Peyer's patch (tissue), 4 donors: ENCODE data around the gene HOXA1. TPM values are rescaled to one million over a fixed set of nuclear protein-coding genes. Genes with fewer than 3 reads are reported as not detected.

ENCODE experiments used
- DNase-seq, 3 donors: peaks; one replicate each; pipeline ENCODE4 v3.0.0-alpha.2; 2017 to 2019
- H3K27ac ChIP-seq, 4 donors: fragments of 200-600 bp; sonication (generic); one replicate each; pipeline ENCODE4 v1.5.1; 2016 to 2019
- H3K27me3 ChIP-seq, 2 donors: fragments of 200-600 bp; sonication (generic); one replicate each; pipeline ENCODE4 v1.5.1; 2019
- H3K36me3 ChIP-seq, 3 donors: fragments of 200-600 bp; sonication (generic); one replicate each; pipeline ENCODE4 v1.5.1; 2016 to 2019
- H3K4me1 ChIP-seq, 4 donors: fragments of 200-600 bp; sonication (generic); one replicate each; pipeline ENCODE4 v1.5.1; 2016 to 2019
- H3K4me3 ChIP-seq, 4 donors: fragments of 200-600 bp; sonication (generic); 1 replicate in 3 of 4; 2 replicates in 1 of 4; pipeline ENCODE4 v1.5.1; 2016 to 2019; ENCODE audit warnings: mild to moderate bottlenecking in 1 of 4
- H3K9me3 ChIP-seq, 4 donors: fragments of 200-600 bp; sonication (generic); one replicate each; pipeline ENCODE4 v1.5.1; 2016 to 2019; ENCODE audit warnings: mild to moderate bottlenecking in 1 of 4
- POLR2A ChIP-seq, 2 donors: fragments of 450-650 bp; IDR thresholded peaks; one replicate each; pipeline ENCODE4 v1.5.1; 2017; ENCODE audit warnings: antibody characterized with exemption in 2 of 2, mild to moderate bottlenecking in 2 of 2, moderate library complexity in 2 of 2
- total RNA-seq, 4 donors: library from RNA; depleted of rRNA; stranded (reverse); fragments of >200 nt; gene quantifications; one replicate each; pipeline ENCODE4 v1.1.0, GENCODE V29; 2016
- TF ChIP-seq, protein P1 (sequence below), 6 experiments: fragments of 450-650 bp in 4 of 6; fragments of 200-600 bp in 2 of 6; sonication (generic) in 1 of 6; IDR thresholded peaks; one replicate each; pipeline ENCODE4 v1.5.1; 2017 to 2019; ENCODE audit warnings: antibody characterized with exemption in 6 of 6, mild to moderate bottlenecking in 3 of 6, moderate library complexity in 1 of 6

HOXA1 gene
- total RNA-seq, 4 donors from 2014 or later = 1.7 to 5.3 (median 1.9) TPM

DNA sequence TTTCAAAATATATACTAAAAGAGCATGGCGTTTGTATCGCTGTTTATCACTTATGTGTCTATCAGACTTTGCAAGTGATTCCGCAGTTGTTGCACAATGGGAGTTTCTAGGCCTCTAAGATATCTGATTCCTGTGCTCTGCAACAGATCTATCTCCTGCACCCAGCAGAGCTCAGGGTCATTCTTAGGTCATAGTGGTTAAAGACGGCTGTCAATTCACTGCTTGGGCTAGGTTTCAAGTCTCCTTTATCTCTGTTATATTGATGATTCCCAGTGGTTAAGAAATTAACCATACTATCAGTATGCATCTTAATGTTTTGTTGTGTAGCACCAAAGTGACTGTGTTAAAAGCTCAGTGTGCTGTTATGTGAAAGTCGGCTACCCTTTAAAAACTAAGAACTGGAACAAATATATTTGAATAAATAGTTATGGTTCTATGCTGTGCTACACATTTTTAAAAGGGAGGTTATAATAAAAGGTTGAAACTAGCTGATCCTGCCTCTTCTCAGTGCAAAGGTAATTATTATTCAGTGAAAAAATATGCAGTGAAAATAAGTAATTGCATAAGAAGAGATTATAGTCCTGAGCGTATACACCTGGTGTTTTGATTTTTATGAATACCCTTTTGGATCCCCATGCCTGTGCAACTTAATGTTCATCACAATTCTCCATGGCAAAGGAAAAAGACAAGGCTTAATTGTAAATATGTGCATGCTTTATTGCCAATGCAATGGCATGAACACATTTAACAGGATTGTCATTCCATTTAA, 24.0 kb downstream of the HOXA1 start:
- TF ChIP-seq, protein P1, sequence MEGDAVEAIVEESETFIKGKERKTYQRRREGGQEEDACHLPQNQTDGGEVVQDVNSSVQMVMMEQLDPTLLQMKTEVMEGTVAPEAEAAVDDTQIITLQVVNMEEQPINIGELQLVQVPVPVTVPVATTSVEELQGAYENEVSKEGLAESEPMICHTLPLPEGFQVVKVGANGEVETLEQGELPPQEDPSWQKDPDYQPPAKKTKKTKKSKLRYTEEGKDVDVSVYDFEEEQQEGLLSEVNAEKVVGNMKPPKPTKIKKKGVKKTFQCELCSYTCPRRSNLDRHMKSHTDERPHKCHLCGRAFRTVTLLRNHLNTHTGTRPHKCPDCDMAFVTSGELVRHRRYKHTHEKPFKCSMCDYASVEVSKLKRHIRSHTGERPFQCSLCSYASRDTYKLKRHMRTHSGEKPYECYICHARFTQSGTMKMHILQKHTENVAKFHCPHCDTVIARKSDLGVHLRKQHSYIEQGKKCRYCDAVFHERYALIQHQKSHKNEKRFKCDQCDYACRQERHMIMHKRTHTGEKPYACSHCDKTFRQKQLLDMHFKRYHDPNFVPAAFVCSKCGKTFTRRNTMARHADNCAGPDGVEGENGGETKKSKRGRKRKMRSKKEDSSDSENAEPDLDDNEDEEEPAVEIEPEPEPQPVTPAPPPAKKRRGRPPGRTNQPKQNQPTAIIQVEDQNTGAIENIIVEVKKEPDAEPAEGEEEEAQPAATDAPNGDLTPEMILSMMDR (IDR thresholded peaks at IDR 0.05) = no peak
- no peak for TF ChIP-seq POLR2A (IDR thresholded peaks at IDR 0.05)
- no peaks in the 10 kb centered on the region for H3K27me3 ChIP-seq
- no peaks in the 10 kb centered on the region for H3K9me3 ChIP-seq
- H3K36me3 ChIP-seq = no peaks in the 10 kb centered on the region
- DNase-seq = no peak
- H3K27ac ChIP-seq = no peak overlapping the region
- H3K4me3 ChIP-seq = no peak overlapping the region
- H3K4me1 ChIP-seq = no peaks in the 10 kb centered on the region

DNA sequence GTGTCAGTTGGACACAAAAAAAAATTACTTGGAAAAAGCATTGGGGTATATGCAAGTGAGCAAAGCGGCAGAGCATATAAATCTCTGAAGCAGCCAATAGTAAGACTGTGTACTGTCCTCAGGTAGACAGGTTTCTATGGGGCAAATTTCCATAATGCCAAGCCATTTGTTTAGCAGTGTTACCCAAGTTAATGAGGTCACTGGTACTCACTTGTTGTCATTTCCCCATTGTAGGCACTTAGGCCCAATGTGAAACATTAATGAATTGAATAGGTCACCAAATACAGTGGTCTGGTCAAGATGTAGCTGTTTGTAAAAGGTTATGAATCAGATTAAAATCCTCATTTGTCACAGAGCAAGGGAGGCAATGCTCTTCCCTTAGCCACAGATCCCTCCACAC, 27.5 kb downstream of the HOXA1 start:
- DNase-seq = no peak
- H3K27me3 ChIP-seq = no peaks in the 10 kb centered on the region
- H3K4me1 ChIP-seq = no peaks in the 10 kb centered on the region
- H3K27ac ChIP-seq = no peak overlapping the region
- H3K4me3 ChIP-seq = no peak overlapping the region
- H3K36me3 ChIP-seq = no peaks in the 10 kb centered on the region
- no peaks in the 10 kb centered on the region for H3K9me3 ChIP-seq
- TF ChIP-seq POLR2A (IDR thresholded peaks at IDR 0.05) = no peak

GRCh38 chr7:27066148-27066547, 29.7 kb downstream of the HOXA1 start:
- Histone ChIP-seq H3K4me1 (no peaks in the 10 kb centered on the region), H3K27ac (no peak overlapping the region), H3K4me3 (no peak overlapping the region), H3K27me3 (no peaks in the 10 kb centered on the region), H3K9me3 (no peaks in the 10 kb centered on the region), H3K36me3 (no peaks in the 10 kb centered on the region)
- TF ChIP-seq, protein P1 (IDR thresholded peaks at IDR 0.05) = no peak
- TF ChIP-seq POLR2A (IDR thresholded peaks at IDR 0.05) = no peak
- DNase-seq = no peak

DNA sequence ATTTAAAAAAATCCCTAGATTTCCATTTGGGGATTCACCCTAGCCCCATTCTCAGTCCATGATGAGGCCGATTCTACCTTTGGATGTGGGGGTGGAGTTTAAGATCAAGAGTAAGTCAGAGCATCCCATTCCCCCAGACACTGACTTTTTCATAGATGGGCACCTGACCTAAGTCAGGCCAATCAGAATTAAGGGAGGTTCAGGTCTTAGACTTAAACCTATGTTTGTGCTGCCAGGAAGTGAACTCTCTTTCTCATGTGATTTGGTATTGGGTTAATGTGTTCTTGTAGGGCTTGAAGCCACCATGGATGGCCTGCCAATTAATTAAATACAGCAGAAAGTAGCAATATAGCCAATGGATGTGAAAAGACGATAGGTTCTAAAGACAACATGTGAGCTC, 30.1 kb downstream of the HOXA1 start:
- Histone ChIP-seq H3K4me3 (no peak overlapping the region), H3K27ac (no peak overlapping the region), H3K4me1 (no peaks in the 10 kb centered on the region), H3K36me3 (no peaks in the 10 kb centered on the region), H3K9me3 (no peaks in the 10 kb centered on the region), H3K27me3 (no peaks in the 10 kb centered on the region)
- TF ChIP-seq, protein P1 (IDR thresholded peaks at IDR 0.05) = no peak
- TF ChIP-seq POLR2A (IDR thresholded peaks at IDR 0.05) = no peak
- no peak for DNase-seq

- no peak overlapping the region for H3K4me3 ChIP-seq
- H3K4me1 ChIP-seq = no peaks in the 10 kb centered on the region
- no peaks in the 10 kb centered on the region for H3K27me3 ChIP-seq
- no peaks in the 10 kb centered on the region for H3K9me3 ChIP-seq
- TF ChIP-seq, protein P1 (IDR thresholded peaks at IDR 0.05) = no peak
- TF ChIP-seq POLR2A (IDR thresholded peaks at IDR 0.05) = no peak
- no peak for DNase-seq
- H3K36me3 ChIP-seq = no peaks in the 10 kb centered on the region
- no peak overlapping the region for H3K27ac ChIP-seq
Measured at GRCh38 chr7:27064661-27065060, 31.1 kb downstream of the HOXA1 start.

DNA sequence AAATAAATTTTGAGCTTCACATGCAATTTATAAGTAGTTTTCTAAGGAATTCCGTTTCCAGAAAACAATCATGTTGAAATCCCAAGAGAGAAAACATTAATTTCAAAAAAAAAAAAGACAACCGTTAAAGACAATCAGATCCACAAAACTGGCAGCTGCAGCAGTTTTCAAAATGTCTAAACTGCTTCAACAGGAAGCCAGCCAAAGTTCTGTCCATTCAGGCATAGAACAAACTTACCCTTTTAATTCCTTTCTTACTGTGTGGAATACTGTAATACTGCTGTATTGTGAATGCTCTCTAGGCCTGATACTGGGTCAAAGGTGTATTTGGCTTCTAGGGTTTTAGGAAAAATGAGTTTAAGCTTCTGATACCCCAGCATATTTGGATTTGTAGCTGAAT, 31.6 kb downstream of the HOXA1 start:
- Histone ChIP-seq H3K36me3 (no peaks in the 10 kb centered on the region), H3K9me3 (no peaks in the 10 kb centered on the region), H3K4me3 (no peak overlapping the region), H3K27ac (no peak overlapping the region), H3K27me3 (no peaks in the 10 kb centered on the region), H3K4me1 (no peaks in the 10 kb centered on the region)
- DNase-seq = no peak
- TF ChIP-seq POLR2A (IDR thresholded peaks at IDR 0.05) = no peak
- TF ChIP-seq, protein P1 (IDR thresholded peaks at IDR 0.05) = no peak
